HG03439 (cell line): ENCODE results near the gene C15orf40.

Experiments
- ATAC-seq: cut with Tn5 transposase; IDR thresholded peaks from one replicate; pipeline ENCODE4 v1.9.1; 2021; ENCODE audit warnings: mild to moderate bottlenecking, moderate library complexity; ENCODE audit not compliant: unreplicated experiment

Gene C15orf40

DNA sequence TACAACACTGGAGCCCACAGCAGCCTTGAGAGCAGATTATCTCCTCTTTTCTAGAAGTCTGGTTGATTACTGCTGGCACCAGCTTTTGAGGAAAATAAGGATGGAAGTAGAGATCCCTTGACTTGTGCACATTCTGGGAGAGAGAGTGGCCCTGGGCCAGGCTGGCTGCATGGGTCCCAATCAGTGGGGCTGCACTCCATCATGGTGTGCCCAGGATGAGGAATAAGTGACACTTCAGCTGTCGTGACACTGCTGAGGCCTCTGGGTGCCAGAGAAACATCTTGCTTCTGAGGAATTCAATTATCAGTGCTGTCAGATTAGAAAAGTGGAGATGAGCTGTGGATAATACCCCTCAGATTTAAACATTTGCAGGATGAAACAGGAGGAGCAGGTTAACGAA lies 16.4 kb downstream of the C15orf40 start:
- ATAC-seq: no peak

DNA sequence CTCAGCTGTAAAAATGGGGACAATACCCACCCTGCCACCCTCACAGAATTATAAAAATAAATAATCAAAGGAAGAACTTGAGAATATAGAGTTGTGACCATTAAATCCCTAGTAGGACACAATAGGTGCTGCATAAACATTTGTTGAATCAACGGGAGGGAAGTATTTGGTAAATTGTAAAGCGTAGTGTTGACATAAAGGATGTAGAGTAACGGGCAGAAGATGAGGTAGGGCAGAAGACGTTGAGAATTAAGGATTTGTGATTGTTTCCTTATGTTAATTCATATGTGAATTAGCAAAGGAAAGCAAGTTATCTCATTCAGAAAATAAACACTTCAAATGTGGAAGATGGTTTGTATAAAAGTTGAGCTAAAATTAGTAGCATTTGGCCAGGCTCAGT lies 18.3 kb downstream of the C15orf40 start:
- no peak for ATAC-seq

DNA sequence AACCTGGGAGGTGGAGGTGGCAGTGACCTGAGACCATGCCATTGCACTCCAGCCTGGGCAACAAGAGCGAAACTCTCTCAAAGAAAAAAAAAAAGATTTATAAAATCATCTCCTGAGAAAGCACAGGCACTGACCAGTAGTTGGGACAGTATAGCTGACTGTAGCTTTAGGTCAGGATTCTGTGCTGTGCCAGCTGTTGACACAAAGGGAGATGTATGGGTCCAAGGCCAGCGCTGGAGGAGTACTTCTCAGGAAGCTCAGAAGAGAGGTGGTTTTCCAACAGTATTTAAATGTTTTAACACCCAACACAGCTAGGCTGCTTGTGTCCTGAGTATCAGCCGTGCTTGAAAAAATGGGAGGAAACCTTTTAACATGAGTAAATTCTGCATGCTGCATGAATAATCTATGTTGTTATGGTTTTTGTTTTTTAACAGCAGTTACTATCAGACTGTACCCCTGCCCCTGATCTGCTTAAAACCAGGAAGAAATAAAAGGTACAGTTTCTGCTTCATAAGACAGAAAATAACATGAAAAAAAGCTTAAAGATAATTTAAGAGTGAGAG lies 18.9 kb downstream of the C15orf40 start:
- ATAC-seq: no peak

DNA sequence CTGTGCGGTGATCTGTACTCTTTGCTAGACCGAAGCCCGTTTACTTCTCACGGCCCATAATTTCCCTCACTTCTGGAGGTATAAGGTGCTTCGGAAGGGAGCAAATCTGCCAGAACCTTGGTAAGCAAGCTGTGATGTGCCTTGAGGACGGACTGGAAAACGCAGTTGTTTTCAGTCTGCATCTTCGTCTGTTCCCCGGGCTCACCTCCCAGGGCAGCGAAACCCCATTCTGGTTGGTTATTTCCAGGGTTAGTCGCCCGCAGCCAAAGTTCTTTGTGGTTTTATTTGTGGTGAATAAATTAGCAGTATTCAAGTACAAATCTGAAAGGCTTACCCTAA lies 25.0 kb downstream of the C15orf40 start:
- ATAC-seq: peak; percentile 28

GRCh38 chr15:82985688-82986441 lies 25.6 kb downstream of the C15orf40 start, which contains the start of gene RAMAC:
Gene RAMAC, plus strand, starts transcription at chr15:82986210. Its CDS starts 2,809 bp downstream, at chr15:82989019.
- peak; percentile 90 for ATAC-seq

GRCh38 chr15:82980981-82981380 lies 30.5 kb downstream of the C15orf40 start:
- no peak for ATAC-seq

GRCh38 chr15:82979726-82980125 lies 31.7 kb downstream of the C15orf40 start:
- no peak for ATAC-seq

- ATAC-seq: no peak
Measured at GRCh38 chr15:82978438-82978837, 33.0 kb downstream of the C15orf40 start.

DNA sequence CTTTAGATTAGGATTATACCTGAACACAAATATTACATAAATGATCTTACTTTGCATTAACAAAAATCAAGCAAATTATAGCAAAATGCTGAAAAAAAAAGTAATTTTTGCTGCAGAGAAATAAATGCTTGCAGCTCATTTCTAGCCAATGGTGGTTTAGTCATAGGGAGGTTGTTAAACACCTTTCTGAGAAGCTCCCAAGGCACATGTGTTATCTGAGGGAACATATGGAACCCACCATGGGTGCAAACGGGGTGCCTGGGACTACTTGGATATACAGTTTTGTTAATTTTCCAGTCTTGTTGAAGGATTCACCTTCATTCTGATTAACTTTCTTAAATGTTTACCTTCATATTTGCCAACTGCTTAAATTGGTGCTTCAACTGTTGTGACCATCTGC lies 34.4 kb downstream of the C15orf40 start:
- no peak for ATAC-seq

DNA sequence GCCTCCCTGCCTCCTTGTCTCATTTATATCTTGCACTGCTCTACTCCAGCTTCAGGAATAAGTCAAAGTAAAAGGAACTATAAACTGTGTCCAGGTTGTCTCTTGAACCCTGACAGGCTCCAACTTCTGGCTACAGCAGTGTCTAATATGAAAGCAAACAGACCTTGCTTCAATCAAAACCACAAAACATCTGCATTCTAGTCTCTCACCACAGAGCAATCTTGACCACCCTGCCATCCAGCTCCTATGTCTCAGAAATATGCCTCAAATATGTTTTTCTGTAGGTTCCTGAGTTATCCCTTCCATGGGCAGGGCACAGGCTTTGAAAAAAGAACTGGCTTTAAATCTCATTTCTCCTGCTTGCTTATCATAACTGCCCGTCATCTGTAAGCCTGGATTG lies 38.4 kb downstream of the C15orf40 start:
- no peak for ATAC-seq

- ATAC-seq: no peak
Measured at GRCh38 chr15:82971218-82971984, 40.0 kb downstream of the C15orf40 start.

- ATAC-seq: no peak
Measured at GRCh38 chr15:82970696-82971095, 40.7 kb downstream of the C15orf40 start.

DNA sequence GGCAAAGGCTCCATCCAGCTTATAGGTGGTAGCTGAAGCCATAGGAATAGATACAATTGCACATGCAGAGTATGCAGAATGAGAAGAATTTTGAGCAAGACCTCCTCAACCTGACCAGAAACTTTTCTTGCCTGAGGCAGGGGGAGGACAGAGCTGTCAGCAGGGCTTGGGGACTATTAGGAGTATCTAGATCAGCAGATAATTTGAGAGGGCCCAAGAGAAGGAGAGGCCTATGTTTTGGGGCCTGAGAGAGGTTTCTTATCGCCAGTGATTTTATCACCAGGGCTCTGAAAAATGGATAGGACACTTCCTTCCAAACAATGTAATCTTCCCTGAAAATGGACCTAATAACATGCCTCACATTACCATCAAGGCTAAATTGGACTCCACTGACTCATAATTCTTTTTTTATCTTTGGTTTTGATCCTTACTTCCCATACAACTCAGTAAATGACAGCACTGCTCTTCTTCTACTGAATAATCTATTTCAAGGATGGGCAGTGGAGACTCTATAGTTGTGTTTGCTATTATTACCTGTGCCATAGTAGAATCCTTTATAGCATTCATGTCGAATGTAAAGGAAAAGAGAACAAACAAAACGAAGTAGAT lies 41.3 kb downstream of the C15orf40 start:
- no peak for ATAC-seq

DNA sequence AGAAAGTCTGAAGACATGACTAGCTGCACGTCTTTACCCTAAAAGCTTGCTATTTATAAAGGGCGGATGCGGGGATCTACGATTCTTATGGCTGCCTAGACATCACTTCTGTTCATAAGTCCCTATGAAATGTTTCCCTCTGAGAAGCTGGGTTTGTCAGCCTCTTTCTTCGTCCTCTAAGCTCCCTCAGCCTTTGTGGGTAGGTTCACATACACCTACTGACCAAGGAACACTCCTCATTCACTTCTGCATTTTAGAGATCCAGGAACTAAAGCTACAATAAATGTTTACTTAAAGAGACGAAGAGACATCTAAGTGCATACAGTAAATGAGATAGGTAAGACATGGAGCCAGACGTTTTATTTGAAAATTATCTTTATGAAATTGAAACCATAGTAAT lies 42.1 kb downstream of the C15orf40 start:
- no peak for ATAC-seq

DNA sequence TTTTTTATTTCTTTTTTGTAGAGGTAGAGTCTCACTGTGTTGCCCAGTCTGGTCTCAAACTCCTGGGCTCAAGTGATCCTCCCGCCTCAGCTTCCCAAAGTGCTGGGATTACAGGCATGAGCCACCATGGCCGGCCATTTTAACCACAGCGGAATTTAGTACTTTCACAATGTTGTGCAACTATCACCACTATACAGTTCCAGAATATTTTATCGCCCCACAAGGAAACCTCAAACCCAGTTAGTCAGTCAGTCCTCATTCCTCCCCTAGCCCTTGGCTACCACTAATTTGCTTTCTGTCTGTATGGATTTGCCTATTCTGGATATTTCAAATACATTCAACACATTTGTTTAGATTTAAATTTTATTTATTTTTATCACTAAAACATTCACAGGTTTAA lies 43.4 kb downstream of the C15orf40 start:
- no peak for ATAC-seq

- no peak for ATAC-seq
Measured at GRCh38 chr15:82966671-82967071, 44.8 kb downstream of the C15orf40 start.

DNA sequence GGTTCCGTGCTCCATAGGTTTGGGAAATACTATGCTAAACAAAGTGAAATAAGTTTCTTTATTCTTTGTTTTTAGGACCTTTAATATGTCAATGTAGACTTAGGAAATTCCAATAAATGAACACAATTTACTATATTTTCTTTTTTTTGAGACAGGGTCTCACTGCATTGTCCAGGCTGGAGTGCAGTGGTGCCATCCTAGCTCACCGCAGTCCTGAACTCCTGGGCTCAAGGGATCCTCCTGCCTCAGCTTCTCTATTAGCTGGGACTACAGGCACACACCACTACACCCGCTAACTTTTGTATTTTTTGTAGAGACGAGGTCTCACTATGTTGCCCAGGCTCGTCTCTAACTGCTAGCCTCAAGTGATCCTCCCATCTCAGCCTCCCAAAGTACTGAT lies 46.5 kb downstream of the C15orf40 start:
- ATAC-seq: no peak

DNA sequence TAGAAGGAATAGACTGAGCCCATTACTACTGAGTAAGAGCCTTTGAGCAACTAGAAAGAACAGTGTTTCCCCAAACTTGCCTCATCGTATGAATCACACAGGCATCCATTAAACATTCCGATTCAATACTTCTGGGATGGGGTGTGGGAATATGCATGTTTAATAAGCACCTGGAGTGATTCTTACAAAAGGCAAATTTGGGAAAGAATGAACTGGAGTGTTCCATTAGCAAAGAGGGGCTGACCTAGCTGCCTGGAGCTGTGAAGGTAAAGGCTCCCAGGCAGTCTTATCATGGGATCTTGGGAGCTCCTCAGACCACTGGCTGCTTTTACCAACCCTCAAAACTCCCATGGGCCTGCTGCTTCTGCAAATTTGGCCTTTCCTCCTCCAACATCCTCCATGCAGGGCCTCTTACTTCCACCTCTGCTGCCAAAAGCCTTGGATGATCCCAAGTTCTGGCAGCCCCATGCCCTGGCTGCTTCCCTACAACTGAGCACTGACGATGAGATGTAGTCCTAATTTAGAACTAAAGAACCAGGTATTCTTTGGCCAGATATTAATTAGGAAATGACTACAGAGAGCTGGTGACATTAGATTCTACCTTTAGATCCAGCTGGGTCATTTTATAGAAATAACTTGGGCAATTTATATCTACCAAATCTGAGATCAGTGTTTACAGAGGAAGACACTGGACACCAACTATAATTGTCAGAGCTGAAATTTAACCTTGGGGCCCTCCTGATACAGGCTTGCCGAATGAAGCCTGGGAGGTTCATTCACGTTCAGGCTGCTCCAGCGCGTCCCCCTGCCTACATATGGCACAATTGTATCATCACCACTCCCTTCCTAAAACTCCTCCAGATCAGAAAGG lies 47.7 kb downstream of the C15orf40 start:
- no peak for ATAC-seq

- ATAC-seq: no peak
Measured at GRCh38 chr15:82960766-82961165, 50.7 kb downstream of the C15orf40 start.

DNA sequence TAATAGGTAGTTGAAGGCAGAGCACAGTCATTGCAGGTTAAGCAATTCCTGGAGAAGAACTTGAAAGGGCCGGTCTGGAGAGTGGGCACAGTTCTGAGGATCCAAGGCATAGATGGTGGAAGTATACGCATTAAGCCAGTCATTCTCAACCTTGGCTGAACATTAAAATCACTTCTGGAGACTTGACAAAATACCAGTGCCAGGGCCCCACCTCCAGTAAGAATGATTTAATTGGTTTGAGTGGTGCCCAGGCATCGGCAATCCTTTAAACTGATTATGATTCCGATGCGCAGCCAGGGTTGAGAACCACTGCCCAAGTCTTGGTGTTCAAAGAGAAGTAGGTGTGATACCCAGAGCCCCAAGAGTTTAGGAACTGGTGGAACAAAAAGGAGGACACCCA lies 52.0 kb downstream of the C15orf40 start:
- no peak for ATAC-seq

DNA sequence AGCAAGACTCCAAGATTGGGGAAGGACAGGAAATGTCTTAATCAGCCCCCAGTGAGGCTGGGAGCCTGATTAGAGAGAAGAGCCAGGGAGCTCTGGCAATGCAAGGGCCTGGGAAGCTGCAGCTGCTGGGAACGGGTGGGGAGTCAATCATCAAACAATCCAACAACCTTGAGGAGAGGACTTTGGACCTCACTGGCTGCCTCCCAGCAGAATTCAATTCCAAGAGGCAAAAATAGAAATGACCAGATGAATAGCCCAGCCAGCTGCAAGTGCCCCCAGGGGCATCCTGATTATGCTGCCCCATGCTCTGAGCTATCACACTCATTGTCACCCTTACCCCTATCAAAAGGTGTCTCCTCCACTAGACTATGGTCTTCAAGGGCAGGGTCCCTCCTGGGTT lies 52.8 kb downstream of the C15orf40 start:
- ATAC-seq: no peak
